HepG2 (cell line): ENCODE data around the gene FSCN2. TPM values are rescaled to one million over a fixed set of nuclear protein-coding genes. Genes with fewer than 3 reads are reported as not detected.
A peak's percentile ranks its signal among the peaks of the same experiment; 100 is the strongest.

Experiments
- CBFB ChIP-seq: sonication (generic); formaldehyde crosslinking; IDR thresholded peaks from 2 replicates; pipeline ENCODE4 v1.4.0; 2020; ENCODE audit warnings: missing genetic modification reagents
- CREB1 ChIP-seq, 2 experiments: fragments of 450-650 bp in 1 of 2; IDR thresholded peaks; 2 replicates each; pipeline ENCODE4 v1.6.1; 2016 to 2017; ENCODE audit warnings: control low read depth in 1 of 2, mild to moderate bottlenecking in 1 of 2, missing compliant biosample characterization in 1 of 2, missing genetic modification characterization in 1 of 2
- HIC2 ChIP-seq: sonication (generic); formaldehyde crosslinking; IDR thresholded peaks from 2 replicates; pipeline ENCODE4 v1.9.0; 2022; ENCODE audit warnings: low read depth, missing genetic modification reagents
- MATR3 ChIP-seq: sonication (generic); formaldehyde crosslinking; IDR thresholded peaks from 2 replicates; pipeline ENCODE4 v1.4.0; 2020; ENCODE audit warnings: missing genetic modification reagents
- MTERF4 ChIP-seq: sonication (generic); formaldehyde crosslinking; IDR thresholded peaks from 2 replicates; pipeline ENCODE4 v1.8.0; 2023; ENCODE audit warnings: mild to moderate bottlenecking, missing genetic modification reagents
- NFAT5 ChIP-seq: sonication (generic); formaldehyde crosslinking; IDR thresholded peaks from 2 replicates; pipeline ENCODE4 v1.4.0; 2020; ENCODE audit warnings: missing genetic modification reagents
- SRSF1 ChIP-seq: fragments of 200-400 bp; formaldehyde crosslinking; optimal IDR thresholded peaks from 2 replicates; pipeline ENCODE3; 2017; ENCODE audit warnings: mild to moderate bottlenecking, low read depth, low read length, moderate library complexity
- XRCC5 ChIP-seq: fragments of 200-400 bp; formaldehyde crosslinking; optimal IDR thresholded peaks from 2 replicates; pipeline ENCODE3; 2017; ENCODE audit warnings: mild to moderate bottlenecking, low read length
- ZNF567 ChIP-seq: sonication (generic); formaldehyde crosslinking; IDR thresholded peaks from 2 replicates; pipeline ENCODE4 v1.8.1; 2023; ENCODE audit warnings: mild to moderate bottlenecking, missing genetic modification reagents, borderline replicate concordance
- ZNF570 ChIP-seq: sonication (generic); formaldehyde crosslinking; IDR thresholded peaks from 2 replicates; pipeline ENCODE4 v1.4.0; 2020; ENCODE audit warnings: mild to moderate bottlenecking, missing genetic modification reagents, borderline replicate concordance
- ZNF776 ChIP-seq: sonication (generic); formaldehyde crosslinking; IDR thresholded peaks from 2 replicates; pipeline ENCODE4 v1.4.0; 2020; ENCODE audit warnings: mild to moderate bottlenecking, missing genetic modification reagents
- ZNF850 ChIP-seq: sonication (generic); formaldehyde crosslinking; conservative IDR thresholded peaks from 2 replicates; pipeline ENCODE4 v1.9.0; 2021; ENCODE audit warnings: mild to moderate bottlenecking, missing genetic modification reagents
- ZZZ3 ChIP-seq: sonication (generic); formaldehyde crosslinking; IDR thresholded peaks from 2 replicates; pipeline ENCODE4 v1.4.0; 2020; ENCODE audit warnings: missing genetic modification reagents, mild to moderate bottlenecking, borderline replicate concordance
- polyA plus RNA-seq, 8 experiments: library from polyadenylated mRNA; depleted of rRNA in 3 of 8; stranded (reverse) in 7 of 8; unstranded in 1 of 8; fragments of >200 nt; fragmentation: Illumina TruSeq in 4 of 8; extraction: Trizol in 4 of 8; gene quantifications; 2 replicates each; pipeline versions ENCODE4 v1.2.1 to v1.2.3, GENCODE V29; 2011 to 2016; ENCODE audit warnings: low read depth in 4 of 8, missing spikeins in 1 of 8, mixed read lengths in 1 of 8; ENCODE audit not compliant: insufficient read depth in 1 of 8
- total RNA-seq, 5 experiments: library from RNA; depleted of rRNA; stranded (reverse); fragments of >200 nt; fragmentation: Illumina TruSeq; extraction: Trizol; gene quantifications; 2 replicates each; pipeline ENCODE4 v1.2.3, GENCODE V29; 2016; ENCODE audit warnings: low read depth in 1 of 5
- TF ChIP-seq, protein P1 (sequence below): sonication (generic); formaldehyde crosslinking; IDR thresholded peaks from 2 replicates; pipeline ENCODE4 v1.4.0; 2020; ENCODE audit warnings: missing genetic modification reagents, low read depth, mild to moderate bottlenecking, borderline replicate concordance
- TF ChIP-seq, protein P2 (sequence below): sonication (generic); formaldehyde crosslinking; IDR thresholded peaks from 2 replicates; pipeline ENCODE4 v1.4.0; 2020; ENCODE audit warnings: missing genetic modification reagents

Gene FSCN2
- total and polyA plus RNA-seq, 2 of the 13 experiments (the other 11 are each of a cell fraction or from before 2014, with no cell fraction given), result 0.09 TPM; not detected in 1

DNA sequence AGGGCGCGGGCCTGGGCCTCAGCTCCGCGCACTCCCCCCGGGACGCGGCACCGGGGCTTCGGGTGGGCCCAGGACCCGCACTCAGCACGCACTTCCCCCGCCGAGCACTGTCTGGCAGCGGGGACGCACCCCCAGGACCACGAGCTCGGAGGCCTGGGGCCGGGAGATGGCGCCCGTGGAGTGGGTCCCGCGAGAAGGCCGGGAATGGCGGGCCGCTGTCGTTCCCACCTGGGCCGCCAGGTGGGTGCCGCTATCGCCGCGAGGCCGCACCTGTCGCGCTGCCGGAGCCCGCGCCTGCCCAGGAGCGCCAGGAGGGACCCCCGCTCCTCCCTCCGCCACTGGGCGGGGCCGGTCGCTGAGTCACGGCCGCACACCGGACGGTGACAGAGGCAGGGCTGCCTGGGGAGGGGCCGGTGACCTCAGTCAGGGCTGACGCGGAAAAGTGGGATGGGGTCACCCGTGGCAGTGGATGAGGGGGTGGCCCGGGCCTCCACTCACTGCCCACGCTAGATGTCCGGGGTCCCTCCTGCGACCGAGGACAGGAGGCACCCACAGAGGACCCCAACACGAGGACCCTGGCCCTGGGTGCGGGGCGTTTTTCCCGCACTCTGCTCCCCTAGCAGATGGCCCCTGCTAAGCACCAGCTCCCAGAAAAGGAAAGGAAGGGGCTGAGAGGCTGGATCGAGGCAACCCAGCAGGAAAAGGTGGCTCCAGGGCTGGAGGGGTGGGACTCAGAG lies 8.7 kb upstream of the FSCN2 start (continued):
- TF ChIP-seq, protein P1, sequence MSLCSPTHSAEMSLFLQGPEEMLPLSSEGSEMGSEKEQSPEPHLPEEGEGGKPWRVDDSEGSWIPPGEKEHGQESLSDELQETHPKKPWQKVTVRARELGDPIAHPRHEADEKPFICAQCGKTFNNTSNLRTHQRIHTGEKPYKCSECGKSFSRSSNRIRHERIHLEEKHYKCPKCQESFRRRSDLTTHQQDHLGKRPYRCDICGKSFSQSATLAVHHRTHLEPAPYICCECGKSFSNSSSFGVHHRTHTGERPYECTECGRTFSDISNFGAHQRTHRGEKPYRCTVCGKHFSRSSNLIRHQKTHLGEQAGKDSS (CRISPR knock-in tag), result peak; percentile 88; the same call in 1 of the 2 replicates
- TF ChIP-seq ZNF570 (CRISPR knock-in tag), result 0 out of 2 replicates have a peak, but pooled peaks have one; percentile 49
- 0 out of 2 replicates have a peak, but pooled peaks have one; percentile 80 for TF ChIP-seq MATR3 (CRISPR knock-in tag)
- TF ChIP-seq, protein P2, sequence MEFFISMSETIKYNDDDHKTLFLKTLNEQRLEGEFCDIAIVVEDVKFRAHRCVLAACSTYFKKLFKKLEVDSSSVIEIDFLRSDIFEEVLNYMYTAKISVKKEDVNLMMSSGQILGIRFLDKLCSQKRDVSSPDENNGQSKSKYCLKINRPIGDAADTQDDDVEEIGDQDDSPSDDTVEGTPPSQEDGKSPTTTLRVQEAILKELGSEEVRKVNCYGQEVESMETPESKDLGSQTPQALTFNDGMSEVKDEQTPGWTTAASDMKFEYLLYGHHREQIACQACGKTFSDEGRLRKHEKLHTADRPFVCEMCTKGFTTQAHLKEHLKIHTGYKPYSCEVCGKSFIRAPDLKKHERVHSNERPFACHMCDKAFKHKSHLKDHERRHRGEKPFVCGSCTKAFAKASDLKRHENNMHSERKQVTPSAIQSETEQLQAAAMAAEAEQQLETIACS (CRISPR knock-in tag), result no peak
- TF ChIP-seq SRSF1, result peak; percentile 57
- peak; percentile 18; the same call in 1 of the 2 replicates for TF ChIP-seq MTERF4
- no peak for TF ChIP-seq ZNF850 (CRISPR knock-in tag)
- TF ChIP-seq NFAT5 (CRISPR knock-in tag), result 0 out of 2 replicates have a peak, but pooled peaks have one; percentile 14
- TF ChIP-seq ZZZ3, result peak; percentile 71; the same call in 1 of the 2 replicates
- peak; percentile 23; the same call in 1 of the 2 replicates for TF ChIP-seq CREB1 (IDR thresholded peaks at IDR 0.05)
- TF ChIP-seq CREB1 (CRISPR knock-in tag; IDR thresholded peaks at IDR 0.05), result no peak
- TF ChIP-seq CBFB (CRISPR knock-in tag), result peak; percentile 29; the same call in 1 of the 2 replicates
- TF ChIP-seq ZNF776, result peak; percentile 79; the same call in 1 of the 2 replicates
- 0 out of 2 replicates have a peak, but pooled peaks have one; percentile 24 for TF ChIP-seq ZNF567 (CRISPR knock-in tag)
- TF ChIP-seq HIC2 (CRISPR knock-in tag), result 0 out of 2 replicates have a peak, but pooled peaks have one; percentile 29
- peak; percentile 29 for TF ChIP-seq XRCC5
